ENCODE data around the gene NR4A1. TPM values are rescaled to one million over a fixed set of nuclear protein-coding genes. Genes with fewer than 3 reads are reported as not detected.
A peak's percentile ranks its signal among the peaks of the same experiment; 100 is the strongest.

Gene NR4A1
- total and polyA plus RNA-seq, 4 donors: 48.2 to 677 (median 284) TPM

DNA sequence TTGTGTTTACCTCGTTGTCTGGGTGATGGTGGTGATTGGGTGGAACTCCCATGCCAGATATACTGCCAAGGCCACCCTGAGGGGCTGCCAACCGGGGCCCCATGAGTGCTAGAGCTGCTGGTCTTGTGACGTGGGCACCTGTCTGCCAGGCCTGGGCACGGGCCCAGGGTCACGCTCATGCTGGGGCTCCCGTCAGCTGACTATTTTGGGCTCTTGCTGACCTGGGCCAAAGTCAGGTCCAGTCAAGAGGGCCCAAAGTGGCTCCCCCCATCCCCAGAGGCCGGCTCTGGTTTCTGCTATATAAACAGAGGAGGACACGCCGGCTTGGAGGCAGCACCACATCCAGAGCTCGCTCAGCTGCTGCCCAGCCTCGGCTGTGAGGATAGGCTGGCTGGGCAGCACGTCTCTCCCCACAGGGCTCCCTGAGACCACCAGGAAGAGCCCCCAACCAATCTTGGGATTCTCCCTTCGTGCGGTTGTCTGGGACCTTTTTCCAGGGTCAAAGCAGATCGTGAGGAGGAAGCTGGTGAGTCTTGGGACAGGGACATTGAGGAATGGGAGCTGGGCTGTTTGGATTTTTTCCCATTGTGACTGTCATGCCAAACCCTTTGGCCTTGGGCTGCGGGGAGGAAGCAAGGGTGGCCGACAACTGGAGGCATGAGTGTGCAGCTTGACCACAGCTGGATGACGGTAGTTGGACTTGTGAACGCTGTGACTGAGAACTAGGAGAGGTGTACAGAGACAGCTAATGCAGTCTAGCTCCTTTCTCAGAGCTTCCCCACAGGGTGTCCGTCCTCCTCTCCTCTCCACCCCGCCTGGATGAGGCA, 7.6 kb upstream of the NR4A1 start:
- H3K9me3 ChIP-seq (ENCODE audit: control insufficient read depth, low read length): no peaks in the 10 kb centered on the region
- H3K4me1 ChIP-seq (ENCODE audit: control insufficient read depth in 1 of 2, insufficient read depth in 2 of 2, low read length in 2 of 2): no peaks in the 10 kb centered on the region
- no peaks in the 10 kb centered on the region for H3K27me3 ChIP-seq (ENCODE audit: control insufficient read depth in 1 of 2, insufficient read depth in 2 of 2, low read length in 1 of 2)
- 7 to 10% methylated on average over 21 of the region's 21 CpGs for WGBS, 2 donors
- ATAC-seq (ENCODE audit: low FRiP score) (peak; percentile 66), DNase-seq (peak; percentile 84 to 95)
- no peak overlapping the region for H3K4me3 ChIP-seq (ENCODE audit: low read length in 2 of 2)
- H3K36me3 ChIP-seq (ENCODE audit: control insufficient read depth in 1 of 2, insufficient read depth in 2 of 2, low read length in 1 of 2): no peaks in the 10 kb centered on the region
- H3K27ac ChIP-seq (ENCODE audit: low read depth in 1 of 2, low read length in 2 of 2): peak overlapping the region; percentile 88 to 97
- intact Hi-C loops (cut with DNase I): no loop called here

- H3K4me3 ChIP-seq (ENCODE audit: low read length in 2 of 2): no peak overlapping the region
- ATAC-seq (ENCODE audit: low FRiP score): peak; percentile 87
- WGBS, 2 donors: 7 to 10% methylated on average over 18 of the region's 18 CpGs
- peak; percentile 91 to 96 for DNase-seq
- no peaks in the 10 kb centered on the region for H3K36me3 ChIP-seq (ENCODE audit: control insufficient read depth in 1 of 2, insufficient read depth in 2 of 2, low read length in 1 of 2)
- peak overlapping the region; percentile 88 to 97 for H3K27ac ChIP-seq (ENCODE audit: low read depth in 1 of 2, low read length in 2 of 2)
- no peaks in the 10 kb centered on the region for H3K27me3 ChIP-seq (ENCODE audit: control insufficient read depth in 1 of 2, insufficient read depth in 2 of 2, low read length in 1 of 2)
- intact Hi-C loops (cut with DNase I): no loop called here
- no peaks in the 10 kb centered on the region for H3K4me1 ChIP-seq (ENCODE audit: control insufficient read depth in 1 of 2, insufficient read depth in 2 of 2, low read length in 2 of 2)
- H3K9me3 ChIP-seq (ENCODE audit: control insufficient read depth, low read length): no peaks in the 10 kb centered on the region
These were observed 6.8 kb upstream of the NR4A1 start for GRCh38 chr12:52044292-52044983.

- Histone ChIP-seq H3K36me3 (ENCODE audit: control insufficient read depth in 1 of 2, insufficient read depth in 2 of 2, low read length in 1 of 2) (no peaks in the 10 kb centered on the region), H3K9me3 (ENCODE audit: control insufficient read depth, low read length) (no peaks in the 10 kb centered on the region), H3K27me3 (ENCODE audit: control insufficient read depth in 1 of 2, insufficient read depth in 2 of 2, low read length in 1 of 2) (no peaks in the 10 kb centered on the region), H3K4me3 (ENCODE audit: low read length in 2 of 2) (no peak overlapping the region), H3K4me1 (ENCODE audit: control insufficient read depth in 1 of 2, insufficient read depth in 2 of 2, low read length in 2 of 2) (no peaks in the 10 kb centered on the region), H3K27ac (ENCODE audit: low read depth in 1 of 2, low read length in 2 of 2) (no peak overlapping the region)
- intact Hi-C loops (cut with DNase I): no loop called here
- ATAC-seq (ENCODE audit: low FRiP score) (no peak), DNase-seq (peak in 1 of 2 donors; percentile 77)
- WGBS, 2 donors: 51 to 62% methylated on average over 4 of the region's 4 CpGs
These were observed 5.4 kb upstream of the NR4A1 start for GRCh38 chr12:52045794-52046199.

DNA sequence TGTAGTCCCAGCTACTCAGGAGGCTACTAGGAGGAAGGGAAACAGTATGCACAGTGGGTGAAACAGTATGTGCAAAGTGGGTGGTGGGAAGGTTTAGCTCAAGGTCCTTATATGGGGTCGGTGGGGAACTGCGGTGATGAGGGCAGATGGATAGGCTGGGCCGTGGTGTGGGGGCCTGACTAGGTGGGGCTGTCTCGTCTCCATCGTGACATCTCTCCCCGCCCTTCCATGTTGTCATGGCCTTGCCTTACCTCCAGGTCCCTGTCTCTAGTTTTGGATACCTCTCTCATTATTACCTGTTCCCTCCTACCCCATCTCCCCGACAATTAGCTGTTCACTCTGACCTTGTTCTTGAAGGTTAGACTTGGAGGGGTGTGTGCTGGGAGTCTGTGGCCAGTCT, 4.4 kb upstream of the NR4A1 start:
- H3K4me1 ChIP-seq (ENCODE audit: control insufficient read depth in 1 of 2, insufficient read depth in 2 of 2, low read length in 2 of 2): no peaks in the 10 kb centered on the region
- no peak for ATAC-seq (ENCODE audit: low FRiP score)
- 92 to 98% methylated on average over 7 of the region's 7 CpGs for WGBS, 2 donors
- no peak overlapping the region for H3K4me3 ChIP-seq (ENCODE audit: low read length in 2 of 2)
- no peaks in the 10 kb centered on the region for H3K9me3 ChIP-seq (ENCODE audit: control insufficient read depth, low read length)
- H3K27me3 ChIP-seq (ENCODE audit: control insufficient read depth in 1 of 2, insufficient read depth in 2 of 2, low read length in 1 of 2): no peaks in the 10 kb centered on the region
- DNase-seq: no peak
- H3K27ac ChIP-seq (ENCODE audit: low read depth in 1 of 2, low read length in 2 of 2): no peak overlapping the region
- intact Hi-C loops (cut with DNase I): no loop called here
- H3K36me3 ChIP-seq (ENCODE audit: control insufficient read depth in 1 of 2, insufficient read depth in 2 of 2, low read length in 1 of 2): no peaks in the 10 kb centered on the region

GRCh38 chr12:52049286-52049685, 2.0 kb upstream of the NR4A1 start:
- Histone ChIP-seq H3K27me3 (ENCODE audit: control insufficient read depth in 1 of 2, insufficient read depth in 2 of 2, low read length in 1 of 2) (no peaks in the 10 kb centered on the region), H3K27ac (ENCODE audit: low read depth in 1 of 2, low read length in 2 of 2) (no peak overlapping the region), H3K4me1 (ENCODE audit: control insufficient read depth in 1 of 2, insufficient read depth in 2 of 2, low read length in 2 of 2) (no peaks in the 10 kb centered on the region), H3K9me3 (ENCODE audit: control insufficient read depth, low read length) (no peaks in the 10 kb centered on the region), H3K4me3 (ENCODE audit: low read length in 2 of 2) (no peak overlapping the region), H3K36me3 (ENCODE audit: control insufficient read depth in 1 of 2, insufficient read depth in 2 of 2, low read length in 1 of 2) (peaks cover 0 to under 1% of the 10 kb centered on the region in 2 donors)
- DNase-seq (no peak), ATAC-seq (ENCODE audit: low FRiP score) (no peak)
- 70 to 76% methylated on average over 4 of the region's 4 CpGs for WGBS, 2 donors
- intact Hi-C loops (cut with DNase I): no loop called here

DNA sequence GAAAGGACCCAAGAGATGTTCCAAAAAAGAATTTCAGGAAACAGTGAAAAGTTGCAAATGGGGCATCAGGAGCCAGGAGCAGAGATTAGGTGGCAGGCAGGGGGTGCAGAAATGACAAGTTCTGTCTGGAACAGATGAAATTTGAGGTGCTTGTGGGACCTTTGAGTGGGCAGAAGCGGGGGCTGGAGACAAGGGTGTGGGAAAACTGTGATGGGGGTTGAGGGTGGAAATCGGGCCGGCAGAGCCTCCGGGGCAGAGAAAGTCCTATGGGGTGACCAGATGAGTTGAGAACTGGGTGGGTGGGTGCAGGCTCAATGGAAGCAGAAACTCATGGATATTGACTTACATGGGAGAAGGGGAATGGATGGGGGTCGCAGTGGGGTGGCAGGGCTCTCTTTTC, 1.6 kb upstream of the NR4A1 start:
- intact Hi-C loops (cut with DNase I): loop anchor here in 1 of 2 donors (2.0 kb wide), 1 partner anchor 17 kb away; no protein-coding TSS in a partner anchor
- WGBS, 2 donors: 85 to 94% methylated on average over 5 of the region's 5 CpGs
- no peak for DNase-seq
- Histone ChIP-seq H3K4me1 (ENCODE audit: control insufficient read depth in 1 of 2, insufficient read depth in 2 of 2, low read length in 2 of 2) (no peaks in the 10 kb centered on the region), H3K4me3 (ENCODE audit: low read length in 2 of 2) (no peak overlapping the region), H3K36me3 (ENCODE audit: control insufficient read depth in 1 of 2, insufficient read depth in 2 of 2, low read length in 1 of 2) (peaks cover 0 to 3% of the 10 kb centered on the region in 2 donors), H3K9me3 (ENCODE audit: control insufficient read depth, low read length) (no peaks in the 10 kb centered on the region), H3K27me3 (ENCODE audit: control insufficient read depth in 1 of 2, insufficient read depth in 2 of 2, low read length in 1 of 2) (no peaks in the 10 kb centered on the region), H3K27ac (ENCODE audit: low read depth in 1 of 2, low read length in 2 of 2) (no peak overlapping the region)
- no peak for ATAC-seq (ENCODE audit: low FRiP score)

- H3K9me3 ChIP-seq (ENCODE audit: control insufficient read depth, low read length): no peaks in the 10 kb centered on the region
- 28 to 35% methylated on average over 16 of the region's 16 CpGs for WGBS, 2 donors
- no peaks in the 10 kb centered on the region for H3K27me3 ChIP-seq (ENCODE audit: control insufficient read depth in 1 of 2, insufficient read depth in 2 of 2, low read length in 1 of 2)
- H3K4me1 ChIP-seq (ENCODE audit: control insufficient read depth in 1 of 2, insufficient read depth in 2 of 2, low read length in 2 of 2): no peaks in the 10 kb centered on the region
- intact Hi-C loops (cut with DNase I): loop anchor here in 1 of 2 donors (2.0 kb wide), 1 partner anchor 17 kb away; no protein-coding TSS in a partner anchor
- peak overlapping the region; percentile 35 to 49 for H3K4me3 ChIP-seq (ENCODE audit: low read length in 2 of 2)
- H3K27ac ChIP-seq (ENCODE audit: low read depth in 1 of 2, low read length in 2 of 2): peak overlapping the region; percentile 93 to 97
- ATAC-seq (ENCODE audit: low FRiP score) (peak; percentile 4), DNase-seq (no peak)
- peaks cover 0 to 3% of the 10 kb centered on the region in 2 donors for H3K36me3 ChIP-seq (ENCODE audit: control insufficient read depth in 1 of 2, insufficient read depth in 2 of 2, low read length in 1 of 2)
These were observed 1.0 kb upstream of the NR4A1 start for GRCh38 chr12:52050116-52050757.

GRCh38 chr12:52052468-52053186, 1.4 kb downstream of the NR4A1 start:
- H3K27ac ChIP-seq (ENCODE audit: low read depth in 1 of 2, low read length in 2 of 2): peak overlapping the region in 1 of 2 donors; percentile 91
- H3K36me3 ChIP-seq (ENCODE audit: control insufficient read depth in 1 of 2, insufficient read depth in 2 of 2, low read length in 1 of 2): peaks cover 0 to 3% of the 10 kb centered on the region in 2 donors
- H3K27me3 ChIP-seq (ENCODE audit: control insufficient read depth in 1 of 2, insufficient read depth in 2 of 2, low read length in 1 of 2): no peaks in the 10 kb centered on the region
- H3K4me3 ChIP-seq (ENCODE audit: low read length in 2 of 2): no peak overlapping the region
- WGBS, 2 donors: 73 to 75% methylated on average over 7 of the region's 7 CpGs
- no peak for ATAC-seq (ENCODE audit: low FRiP score)
- H3K4me1 ChIP-seq (ENCODE audit: control insufficient read depth in 1 of 2, insufficient read depth in 2 of 2, low read length in 2 of 2): no peaks in the 10 kb centered on the region
- no peak for DNase-seq
- intact Hi-C loops (cut with DNase I): loop anchor here in 1 of 2 donors (2.0 kb wide), 1 partner anchor 28 kb away; no protein-coding TSS in a partner anchor
- no peaks in the 10 kb centered on the region for H3K9me3 ChIP-seq (ENCODE audit: control insufficient read depth, low read length)
